Stimulated activated CD4-positive, alpha-beta T cell treated with anti-CD3 and anti-CD28 coated beads, Interleukin-4, amount 100 ng/mL, for 4 hours (primary cell): ENCODE measurements around the gene MED20.

Experiments used
- DNase-seq, 2 experiments: peaks; one replicate each; pipeline ENCODE4 v3.0.0-alpha.2; 2020

The MED20 gene

DNA sequence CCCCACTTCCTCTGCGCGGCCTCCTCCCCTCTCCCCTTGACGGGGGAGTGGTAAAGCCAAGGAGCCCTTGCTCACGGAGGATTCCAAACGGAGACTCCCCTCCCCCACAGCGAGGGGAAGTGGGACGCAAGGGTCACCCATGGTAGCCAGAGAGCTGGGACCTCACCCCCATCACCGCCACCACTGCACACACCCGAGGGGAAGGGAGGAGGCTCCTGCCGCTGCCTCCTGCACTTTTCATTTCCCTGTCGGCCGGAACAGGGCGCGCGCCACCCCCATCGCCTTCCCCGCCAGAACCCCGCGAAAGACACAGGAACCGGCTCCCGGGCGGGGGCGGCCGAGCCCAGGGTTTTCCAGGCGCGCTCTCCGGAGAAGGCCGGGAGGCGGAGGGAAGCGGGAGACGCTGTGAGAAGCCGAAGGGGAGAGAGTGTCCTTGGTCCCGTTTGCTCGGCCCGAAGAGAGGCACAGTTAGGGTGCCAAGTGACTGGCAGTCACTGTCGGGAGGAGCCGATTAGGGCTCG lies 19.9 kb upstream of the MED20 start:
- DNase-seq, result peak; percentile 50 to 56

DNA sequence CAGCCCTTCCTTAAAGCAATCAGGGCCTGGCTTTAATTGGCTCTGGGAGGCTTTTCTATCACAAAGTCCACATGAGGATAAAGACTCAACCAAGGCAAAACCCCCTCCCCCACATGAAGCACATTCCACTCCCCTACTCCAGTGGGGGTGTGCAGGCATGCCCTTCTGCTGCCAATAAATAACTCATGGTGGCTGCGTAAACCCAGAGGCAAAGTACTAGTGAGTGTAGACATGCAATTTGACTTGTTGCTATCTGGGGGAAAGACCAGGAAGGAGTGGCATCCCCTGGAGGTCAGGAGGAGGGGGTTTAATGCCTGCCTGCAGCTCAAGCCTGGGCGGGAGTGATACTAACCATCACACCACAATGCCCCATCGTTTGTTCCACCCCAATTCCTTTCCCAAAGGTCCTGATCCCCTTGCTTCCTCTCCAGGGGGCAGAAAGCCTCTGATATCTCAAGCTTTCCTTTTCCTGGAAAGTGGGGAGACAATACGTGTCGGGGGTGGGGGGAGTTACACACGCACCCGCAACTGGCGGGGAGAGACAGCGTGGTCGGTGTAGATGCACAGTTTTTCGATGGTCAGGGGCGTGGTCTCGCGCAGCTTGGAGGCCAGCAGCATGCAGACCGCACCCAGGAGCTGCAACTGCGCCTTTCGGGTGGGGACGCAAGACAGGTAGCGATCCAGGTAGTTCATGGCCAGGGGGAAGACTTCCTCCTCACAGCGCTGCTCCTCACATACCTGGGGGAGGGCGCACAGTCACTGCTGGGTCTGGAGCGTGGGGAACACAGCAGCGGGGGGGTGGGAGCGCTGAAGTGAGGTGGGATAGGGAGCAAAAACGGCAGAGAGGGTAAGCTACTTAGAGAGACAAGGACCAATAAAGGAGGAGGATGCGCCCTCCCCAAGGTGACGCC lies 19.2 kb upstream of the MED20 start:
- DNase-seq, result peak in 1 of 2 experiments; percentile 43

GRCh38 chr6:41939176-41939847 lies 18.4 kb upstream of the MED20 start:
- no peak for DNase-seq

DNA sequence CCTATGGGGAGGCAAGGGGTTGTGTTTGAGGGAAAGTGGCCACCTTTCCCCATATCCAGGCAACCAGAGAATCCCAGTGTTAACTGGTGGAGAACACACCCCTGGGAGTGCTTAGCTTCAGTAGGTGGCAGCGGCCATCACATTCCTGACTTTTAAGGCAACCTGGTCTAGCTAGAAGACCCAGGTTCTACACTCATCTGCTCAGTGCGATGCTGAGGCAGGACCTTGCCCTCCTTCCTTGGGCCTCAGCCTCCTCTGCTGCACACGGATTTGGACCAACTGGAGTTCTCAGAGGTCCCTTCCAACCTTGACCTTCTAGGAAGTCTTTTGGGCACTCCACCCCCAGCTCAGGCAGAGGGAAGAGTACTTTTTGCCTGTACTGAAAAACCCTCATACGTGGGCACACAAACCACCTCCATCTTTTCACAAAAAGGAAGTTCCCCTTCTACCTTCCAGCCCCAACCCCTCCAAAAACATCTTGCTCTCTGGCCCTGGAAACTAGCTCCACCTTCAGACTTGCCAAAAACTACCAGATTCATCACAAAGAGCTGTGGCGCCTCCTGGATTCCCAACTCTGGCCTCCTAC lies 17.7 kb upstream of the MED20 start:
- DNase-seq, result no peak

DNA sequence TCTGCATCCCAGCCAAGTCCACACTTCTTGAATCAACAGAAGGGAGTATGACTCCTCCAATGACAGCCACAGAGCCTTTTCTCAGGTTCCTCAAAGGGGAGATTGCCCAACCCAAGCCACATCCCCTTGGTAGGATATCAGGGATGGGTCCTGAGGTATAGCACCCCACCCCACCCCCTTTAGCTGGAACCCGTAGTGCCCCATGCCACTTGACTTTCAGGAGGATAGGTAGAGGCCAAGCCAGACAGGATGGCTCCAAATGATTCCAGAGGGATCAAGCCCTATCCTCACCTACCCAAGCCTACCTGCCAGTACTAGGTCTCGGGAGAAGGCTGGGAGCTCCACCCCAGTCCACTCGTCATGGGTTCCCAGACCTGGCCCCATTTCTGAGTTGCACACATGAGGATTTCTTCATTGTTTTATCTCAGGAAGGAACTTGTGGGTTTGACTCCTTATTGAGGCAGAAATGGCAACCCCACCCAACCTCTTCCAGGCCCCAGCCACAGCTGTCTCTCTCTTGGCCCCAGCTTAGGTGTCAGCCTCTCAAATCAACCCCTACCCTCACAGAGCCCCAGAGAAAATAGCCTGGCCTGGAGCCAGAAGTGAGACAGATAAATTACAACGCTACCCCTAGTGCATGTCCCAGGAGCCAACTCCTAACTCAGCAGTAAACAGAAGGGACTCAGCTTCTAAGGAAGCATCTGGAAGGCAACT lies 17.1 kb upstream of the MED20 start:
- no peak for DNase-seq

DNA sequence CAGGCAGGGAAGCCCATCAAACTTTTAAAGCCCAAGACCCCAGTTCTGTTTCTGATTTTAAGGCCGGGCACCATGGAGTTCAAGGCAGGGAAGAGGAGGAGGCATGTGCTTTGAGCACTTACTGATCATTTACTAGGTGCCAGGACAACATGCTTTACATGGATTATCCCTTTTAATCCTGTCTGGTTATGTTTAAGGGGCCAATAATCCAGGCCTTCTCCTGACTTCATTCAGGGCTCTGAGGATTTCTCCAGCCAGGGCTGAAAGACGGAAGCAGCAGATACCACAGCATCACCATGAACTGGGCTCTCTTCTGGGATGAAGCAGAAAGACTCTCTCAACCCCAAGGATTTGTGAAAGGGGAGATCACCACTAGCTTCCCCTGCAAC lies 16.5 kb upstream of the MED20 start:
- no peak for DNase-seq

- peak; percentile 44 to 57 for DNase-seq
Measured at GRCh38 chr6:41936073-41936837, 15.3 kb upstream of the MED20 start.

- no peak for DNase-seq
Measured at GRCh38 chr6:41935685-41936072, 14.7 kb upstream of the MED20 start.

GRCh38 chr6:41935193-41935574 lies 14.2 kb upstream of the MED20 start:
- DNase-seq, result no peak

GRCh38 chr6:41934278-41935192 lies 13.6 kb upstream of the MED20 start:
- DNase-seq, result no peak

DNA sequence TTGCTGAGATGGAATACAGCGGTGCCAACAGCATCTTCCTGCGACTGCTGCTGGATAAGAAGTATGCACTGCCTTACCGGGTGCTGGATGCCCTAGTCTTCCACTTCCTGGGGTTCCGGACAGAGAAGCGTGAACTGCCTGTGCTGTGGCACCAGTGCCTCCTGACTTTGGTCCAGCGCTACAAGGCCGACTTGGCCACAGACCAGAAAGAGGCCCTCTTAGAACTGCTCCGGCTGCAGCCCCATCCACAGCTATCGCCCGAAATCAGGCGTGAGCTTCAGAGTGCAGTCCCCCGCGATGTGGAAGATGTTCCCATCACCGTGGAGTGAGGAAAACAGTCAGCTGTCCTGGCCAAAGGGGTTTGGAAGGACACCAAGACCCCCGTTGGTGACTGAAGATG lies 11.4 kb upstream of the MED20 start:
- DNase-seq, result no peak

DNA sequence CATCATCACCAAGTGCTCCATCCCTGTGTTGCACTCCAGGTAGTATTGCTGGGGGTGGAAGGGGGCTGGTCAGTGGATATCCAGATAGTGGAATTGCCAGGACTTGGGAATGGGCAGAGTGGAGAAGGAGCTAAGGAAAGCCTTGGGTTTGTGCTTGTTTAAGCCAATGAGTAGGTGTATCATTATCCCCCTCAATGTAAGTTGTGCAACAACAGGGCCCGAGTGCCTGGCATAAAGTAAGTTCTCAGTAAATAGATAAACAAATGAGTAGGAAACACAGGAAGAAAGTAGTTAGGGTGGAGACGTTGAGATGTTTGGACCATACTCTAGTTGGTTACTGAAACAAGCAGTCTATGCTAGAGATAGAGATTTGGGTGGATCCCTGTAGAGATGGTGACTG lies 10.9 kb upstream of the MED20 start:
- DNase-seq, result no peak

GRCh38 chr6:41929924-41930323 lies 9.0 kb upstream of the MED20 start:
- DNase-seq, result no peak

GRCh38 chr6:41927253-41927652 lies 6.3 kb upstream of the MED20 start:
- DNase-seq, result no peak

- no peak for DNase-seq
Measured at GRCh38 chr6:41922154-41922553, 1.2 kb upstream of the MED20 start.

DNA sequence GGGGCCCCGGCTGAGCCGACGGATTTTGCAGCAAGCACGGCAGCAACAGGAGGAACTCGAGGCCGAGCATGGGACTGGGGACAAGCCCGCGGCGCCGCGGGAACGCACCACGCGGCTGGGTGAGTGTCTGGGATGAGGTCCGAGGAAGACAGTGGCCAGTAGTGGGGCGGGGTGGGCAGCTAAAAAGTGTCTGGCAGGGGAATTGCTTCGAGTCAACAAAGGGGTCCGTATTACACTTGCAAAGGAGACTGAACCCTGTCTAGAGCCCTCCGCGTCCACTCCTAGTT lies 716 bp upstream of the MED20 start:
- DNase-seq, result no peak

DNA sequence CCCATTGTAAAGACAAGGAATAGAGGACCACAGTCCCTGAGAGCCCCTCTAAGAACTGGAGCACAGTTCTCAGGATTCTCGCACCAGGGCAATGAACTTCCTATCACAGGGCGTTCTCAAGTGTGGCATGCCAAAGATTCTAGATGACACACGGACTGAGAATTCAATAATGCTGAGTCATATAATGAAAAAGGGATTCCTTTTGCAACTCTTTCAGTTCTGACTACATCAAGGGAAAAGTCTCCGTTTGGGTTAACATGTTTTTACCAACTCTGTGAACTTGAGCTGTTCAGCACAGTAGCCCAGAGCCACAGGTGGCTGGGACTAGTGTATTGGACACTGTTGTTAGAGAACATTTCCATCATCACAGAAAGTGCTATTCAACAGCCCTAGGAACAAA lies 3.4 kb downstream of the MED20 start:
- no peak for DNase-seq

GRCh38 chr6:41914869-41915530 lies 5.9 kb downstream of the MED20 start:
- DNase-seq, result no peak

DNA sequence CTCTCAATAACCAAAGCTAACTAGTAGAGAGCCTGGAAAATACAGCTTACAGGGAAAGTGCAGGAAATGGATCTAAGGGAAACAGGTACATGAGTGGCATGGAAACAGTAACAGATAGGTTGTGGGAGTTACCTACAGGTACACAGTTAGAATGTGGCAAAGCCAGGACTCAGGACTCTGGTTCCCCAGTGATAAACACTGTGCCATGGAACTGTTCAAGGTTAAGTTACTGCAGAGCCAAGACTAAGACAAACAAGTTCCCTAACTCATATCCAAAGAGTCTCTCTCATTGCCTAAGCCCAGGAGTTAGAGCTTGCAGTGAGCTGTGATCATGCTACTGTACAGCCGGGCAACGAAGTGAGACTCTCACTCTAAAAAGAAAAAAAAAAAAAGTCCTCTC lies 6.6 kb downstream of the MED20 start:
- no peak for DNase-seq

DNA sequence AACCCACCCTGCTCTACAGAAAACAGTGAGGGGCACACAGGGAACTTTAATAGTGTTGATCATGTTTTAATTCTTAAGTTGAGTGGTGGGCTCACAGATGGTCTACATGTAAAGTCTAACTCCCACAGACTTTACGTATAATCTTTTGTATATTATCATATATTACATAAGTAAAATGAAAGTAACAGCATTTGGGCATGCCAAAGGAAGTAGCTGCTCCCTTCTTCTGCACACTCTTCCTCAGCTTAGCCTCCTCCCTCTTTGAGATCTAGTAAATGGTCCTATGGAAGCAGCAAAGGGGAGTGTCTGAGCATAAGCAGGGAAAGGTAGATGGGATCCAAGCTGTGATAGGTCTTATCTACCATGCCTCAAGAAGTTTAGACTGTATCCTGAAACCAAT lies 11.2 kb downstream of the MED20 start:
- no peak for DNase-seq
